ENCODE data around the gene GFI1. TPM values are rescaled to one million over a fixed set of nuclear protein-coding genes. Genes with fewer than 3 reads are reported as not detected.

The GFI1 gene
- total RNA-seq, 1 experiment from 2014 or later: 0.31 TPM

GRCh38 chr1:92483610-92484471, 2.9 kb downstream of the GFI1 start:
- H3K27ac Mint-ChIP-seq (ENCODE audit: unreplicated experiment): no peak overlapping the region
- H3K9me3 Mint-ChIP-seq (ENCODE audit: low read depth, unreplicated experiment): no peaks in the 10 kb centered on the region
- peaks cover 20% of the 10 kb centered on the region for H3K4me1 Mint-ChIP-seq (ENCODE audit: low read depth, unreplicated experiment)
- H3K27me3 Mint-ChIP-seq (ENCODE audit: unreplicated experiment): peaks cover 97% of the 10 kb centered on the region
- peak overlapping the region; percentile 75 for H3K4me3 Mint-ChIP-seq (ENCODE audit: low read depth, unreplicated experiment)
- peak; percentile 24 for DNase-seq
- CTCF ChIA-PET: interaction anchor here (0.6 to 0.7 kb wide), 3 partner anchors 155 to 471 kb away, joined by 3 to 5 read pairs (median 4); no protein-coding TSS in a partner anchor
- BruUV-seq (replicated peaks): no TSS peak
- intact Hi-C loops (cut with micrococcal nuclease; ENCODE audit: unreplicated experiment): loop anchor here (10.0 kb wide), 1 partner anchor 101 kb away; no protein-coding TSS in a partner anchor
- no peak for TF ChIP-seq CTCF (IDR thresholded peaks at IDR 0.05; ENCODE audit: unreplicated experiment)
- H3K36me3 Mint-ChIP-seq (ENCODE audit: insufficient read depth, unreplicated experiment): peaks cover 51% of the 10 kb centered on the region

GRCh38 chr1:92482665-92483609, 3.8 kb downstream of the GFI1 start:
- CTCF ChIA-PET: interaction anchor here (0.6 kb wide), 2 partner anchors 251 to 257 kb away, joined by 3 to 5 read pairs; no protein-coding TSS in a partner anchor
- DNase-seq: peak; percentile 12
- intact Hi-C loops (cut with micrococcal nuclease; ENCODE audit: unreplicated experiment): loop anchor here (10.0 kb wide), 1 partner anchor 102 kb away; no protein-coding TSS in a partner anchor
- peaks cover 97% of the 10 kb centered on the region for H3K27me3 Mint-ChIP-seq (ENCODE audit: unreplicated experiment)
- H3K36me3 Mint-ChIP-seq (ENCODE audit: insufficient read depth, unreplicated experiment): peaks cover 51% of the 10 kb centered on the region
- H3K4me3 Mint-ChIP-seq (ENCODE audit: low read depth, unreplicated experiment): peak overlapping the region; percentile 75
- H3K9me3 Mint-ChIP-seq (ENCODE audit: low read depth, unreplicated experiment): no peaks in the 10 kb centered on the region
- H3K4me1 Mint-ChIP-seq (ENCODE audit: low read depth, unreplicated experiment): peaks cover 20% of the 10 kb centered on the region
- BruUV-seq (replicated peaks): no TSS peak
- no peak for TF ChIP-seq CTCF (IDR thresholded peaks at IDR 0.05; ENCODE audit: unreplicated experiment)
- no peak overlapping the region for H3K27ac Mint-ChIP-seq (ENCODE audit: unreplicated experiment)

- no peak overlapping the region for H3K27ac Mint-ChIP-seq (ENCODE audit: unreplicated experiment)
- no TSS peak for BruUV-seq (replicated peaks)
- no peak for TF ChIP-seq CTCF (IDR thresholded peaks at IDR 0.05; ENCODE audit: unreplicated experiment)
- peaks cover 51% of the 10 kb centered on the region for H3K36me3 Mint-ChIP-seq (ENCODE audit: insufficient read depth, unreplicated experiment)
- intact Hi-C loops (cut with micrococcal nuclease; ENCODE audit: unreplicated experiment): loop anchor here (10.0 kb wide), 1 partner anchor 103 kb away; no protein-coding TSS in a partner anchor
- no peaks in the 10 kb centered on the region for H3K9me3 Mint-ChIP-seq (ENCODE audit: low read depth, unreplicated experiment)
- peaks cover 20% of the 10 kb centered on the region for H3K4me1 Mint-ChIP-seq (ENCODE audit: low read depth, unreplicated experiment)
- H3K27me3 Mint-ChIP-seq (ENCODE audit: unreplicated experiment): peaks cover 92% of the 10 kb centered on the region
- H3K4me3 Mint-ChIP-seq (ENCODE audit: low read depth, unreplicated experiment): peak overlapping the region; percentile 75
- CTCF ChIA-PET: interaction anchor here (0.5 to 0.6 kb wide), 3 partner anchors 169 to 931 kb away, joined by 3 read pairs; no protein-coding TSS in a partner anchor
- peak; percentile 23 for DNase-seq
Observed at GRCh38 chr1:92481971-92482664, 4.6 kb downstream of the GFI1 start.

GRCh38 chr1:92481599-92481925, 5.2 kb downstream of the GFI1 start:
- CTCF ChIA-PET: interaction anchor here (0.5 to 0.6 kb wide), 2 partner anchors 169 to 932 kb away, joined by 3 read pairs; no protein-coding TSS in a partner anchor
- no TSS peak for BruUV-seq (replicated peaks)
- no peaks in the 10 kb centered on the region for H3K9me3 Mint-ChIP-seq (ENCODE audit: low read depth, unreplicated experiment)

More at GRCh38 chr1:92481599-92481925, 5.2 kb downstream of the GFI1 start:
- Mint-ChIP-seq H3K27ac (ENCODE audit: unreplicated experiment) (no peak overlapping the region), H3K36me3 (ENCODE audit: insufficient read depth, unreplicated experiment) (peaks cover 50% of the 10 kb centered on the region), H3K4me3 (ENCODE audit: low read depth, unreplicated experiment) (peak overlapping the region; percentile 75), H3K27me3 (ENCODE audit: unreplicated experiment) (peaks cover 95% of the 10 kb centered on the region), H3K4me1 (ENCODE audit: low read depth, unreplicated experiment) (peaks cover 20% of the 10 kb centered on the region)
- intact Hi-C loops (cut with micrococcal nuclease; ENCODE audit: unreplicated experiment): loop anchor here (10.0 kb wide), 1 partner anchor 103 kb away; no protein-coding TSS in a partner anchor
- TF ChIP-seq CTCF (IDR thresholded peaks at IDR 0.05; ENCODE audit: unreplicated experiment): no peak
- no peak for DNase-seq
